Activated naive CD4-positive, alpha-beta T cell (primary cell): ENCODE measurements around the gene TOMM34.

Experiments
- DNase-seq, 4 experiments: peaks; one replicate each; lab custom pipeline; 2025; lab: John Stamatoyannopoulos, UW

TOMM34 gene

GRCh38 chr20:44960103-44960852, at the start of gene TOMM34:
Gene TOMM34 (minus strand): TSS chr20:44960397. CDS start chr20:44960333, 64 bp downstream.
- DNase-seq = peak; percentile 91 to 95 (median 92)

- DNase-seq = no peak
Measured at GRCh38 chr20:45008521-45009049, 48.4 kb upstream of the TOMM34 start.

GRCh38 chr20:44997668-44998067, 37.5 kb upstream of the TOMM34 start:
- no peak for DNase-seq

GRCh38 chr20:44997171-44997570, 37.0 kb upstream of the TOMM34 start:
- no peak for DNase-seq

GRCh38 chr20:44993343-44993742, 33.1 kb upstream of the TOMM34 start:
- no peak for DNase-seq

GRCh38 chr20:44990957-44991356, 30.8 kb upstream of the TOMM34 start:
- no peak for DNase-seq

- DNase-seq = no peak
Measured at GRCh38 chr20:44990425-44990824, 30.2 kb upstream of the TOMM34 start.

GRCh38 chr20:44988631-44989171, 28.5 kb upstream of the TOMM34 start:
- DNase-seq = no peak

- DNase-seq = no peak
Measured at GRCh38 chr20:44983093-44983674, 23.0 kb upstream of the TOMM34 start.

- no peak for DNase-seq
Measured at GRCh38 chr20:44981736-44982406, 21.7 kb upstream of the TOMM34 start.

GRCh38 chr20:44979090-44979621, 19.0 kb upstream of the TOMM34 start:
- peak in 2 of 4 experiments; percentile 6 to 23 for DNase-seq

- no peak for DNase-seq
Measured at GRCh38 chr20:44976698-44977097, 16.5 kb upstream of the TOMM34 start.

GRCh38 chr20:44973053-44973452, 12.9 kb upstream of the TOMM34 start:
- no peak for DNase-seq

- DNase-seq = no peak
Measured at GRCh38 chr20:44970243-44970757, 10.1 kb upstream of the TOMM34 start.

GRCh38 chr20:44969300-44969894, 9.2 kb upstream of the TOMM34 start:
- DNase-seq = no peak

- DNase-seq = no peak
Measured at GRCh38 chr20:44967207-44967807, 7.1 kb upstream of the TOMM34 start.

- DNase-seq = peak; percentile 89 to 96 (median 92)
Measured at GRCh38 chr20:44966030-44966961, 6.1 kb upstream of the TOMM34 start, which contains the start of gene STK4. Gene STK4 (plus strand): TSS chr20:44966512. CDS start chr20:44966569, 57 bp downstream.

GRCh38 chr20:44965651-44966029, 5.4 kb upstream of the TOMM34 start:
- DNase-seq = no peak

- no peak for DNase-seq
Measured at GRCh38 chr20:44963325-44964215, 3.4 kb upstream of the TOMM34 start.
